Neuron (in vitro differentiated cells): Measurements from ENCODE around the gene FSTL3.
"Not testable (repeated sequence)": the region's sequence is repeated elsewhere in the genome, so short reads cannot be mapped to it uniquely, and the experiment has no call there.

ENCODE experiments used
- H2AFZ ChIP-seq: one replicate; pipeline ENCODE4 v1.6.1; 2013; ENCODE audit warnings: low read depth, mild to moderate bottlenecking, inconsistent platforms, low read length, moderate library complexity
- H3K27me3 ChIP-seq: one replicate; pipeline ENCODE4 v1.6.1; 2013; ENCODE audit warnings: low read length; ENCODE audit not compliant: insufficient read depth
- H3K36me3 ChIP-seq: one replicate; pipeline ENCODE4 v1.6.1; 2013; ENCODE audit warnings: low read length; ENCODE audit not compliant: insufficient read depth
- H3K4me1 ChIP-seq: one replicate; pipeline ENCODE4 v1.6.1; 2013; ENCODE audit warnings: low read length; ENCODE audit not compliant: insufficient read depth
- H3K4me3 ChIP-seq: 2 replicates; pipeline ENCODE4 v1.5.1; 2013; ENCODE audit warnings: mild to moderate bottlenecking, low read length, moderate library complexity
- H3K9me3 ChIP-seq: one replicate; pipeline ENCODE4 v1.6.1; 2013; ENCODE audit warnings: low read length

Gene FSTL3

DNA sequence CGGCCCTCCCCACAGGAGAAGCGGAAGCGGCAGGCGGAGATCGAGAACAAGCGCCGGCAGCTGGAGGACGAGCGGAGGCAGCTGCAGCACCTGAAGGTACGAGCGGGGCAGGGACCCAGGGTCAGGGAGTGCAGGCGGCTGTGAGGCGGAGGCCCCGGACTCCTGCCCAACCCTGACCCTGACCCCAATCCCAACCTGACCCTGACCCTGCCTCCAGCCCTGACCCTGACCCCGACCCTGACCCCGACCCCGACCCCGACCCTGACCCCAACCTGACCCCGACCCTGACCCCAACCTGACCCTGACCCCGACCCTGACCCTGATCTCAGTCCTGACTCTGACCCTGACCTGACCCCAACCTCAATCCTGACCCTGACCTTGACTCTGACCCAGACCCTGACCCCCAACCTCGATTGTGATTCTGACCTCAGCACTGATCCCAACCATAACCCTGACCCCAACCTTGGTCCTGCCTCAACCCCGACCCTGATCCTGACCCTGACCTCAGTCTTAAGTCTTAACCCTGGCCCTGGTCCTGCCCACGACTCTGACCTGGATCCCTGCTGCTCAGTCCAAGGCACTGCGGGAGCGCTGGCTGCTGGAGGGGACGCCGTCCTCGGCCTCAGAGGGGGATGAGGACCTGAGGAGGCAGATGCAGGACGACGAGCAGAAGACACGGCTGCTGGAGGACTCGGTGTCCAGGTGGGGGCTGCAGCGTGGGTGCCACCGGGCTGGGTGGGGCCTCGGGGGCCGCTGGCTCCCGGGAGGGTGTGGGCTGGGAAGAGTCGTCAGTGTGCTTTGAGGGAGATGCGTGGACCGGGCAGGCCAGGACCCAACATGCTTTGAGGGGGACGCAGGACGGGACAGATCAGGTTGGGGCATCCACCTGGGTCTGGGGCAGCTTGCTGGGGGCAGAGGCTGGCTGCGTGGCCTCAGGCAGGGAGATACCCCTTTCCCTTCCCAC is 51.1 kb downstream of the FSTL3 start:
- peaks cover 8% of the 10 kb centered on the region for H3K4me1 ChIP-seq
- no peak overlapping the region for H3K4me3 ChIP-seq
- peaks cover 26% of the 10 kb centered on the region for H3K36me3 ChIP-seq
- H3K27me3 ChIP-seq = no peaks in the 10 kb centered on the region
- H2AFZ ChIP-seq = no peak overlapping the region
- no peaks in the 10 kb centered on the region for H3K9me3 ChIP-seq

DNA sequence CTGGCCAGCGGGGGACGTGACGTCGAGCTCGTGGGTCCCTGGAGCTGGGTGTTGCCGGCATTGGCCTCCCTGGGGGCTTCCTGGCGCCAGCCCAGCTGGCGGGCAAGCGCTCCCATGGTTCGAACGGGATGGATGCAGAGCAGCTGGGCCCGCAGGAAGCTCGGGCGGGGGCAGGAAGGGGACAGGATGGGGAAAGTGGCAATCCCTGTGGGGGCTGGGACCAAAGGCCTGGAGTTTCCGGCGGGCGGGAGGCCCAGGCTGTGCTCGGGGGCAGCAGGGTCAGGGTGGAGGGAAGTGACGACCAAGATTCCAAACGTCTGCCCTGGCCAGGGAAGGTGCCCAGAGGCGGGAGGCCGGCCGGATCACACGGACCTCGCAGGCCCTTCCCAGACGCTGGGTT is 51.8 kb downstream of the FSTL3 start:
- H3K9me3 ChIP-seq = no peaks in the 10 kb centered on the region

DNA sequence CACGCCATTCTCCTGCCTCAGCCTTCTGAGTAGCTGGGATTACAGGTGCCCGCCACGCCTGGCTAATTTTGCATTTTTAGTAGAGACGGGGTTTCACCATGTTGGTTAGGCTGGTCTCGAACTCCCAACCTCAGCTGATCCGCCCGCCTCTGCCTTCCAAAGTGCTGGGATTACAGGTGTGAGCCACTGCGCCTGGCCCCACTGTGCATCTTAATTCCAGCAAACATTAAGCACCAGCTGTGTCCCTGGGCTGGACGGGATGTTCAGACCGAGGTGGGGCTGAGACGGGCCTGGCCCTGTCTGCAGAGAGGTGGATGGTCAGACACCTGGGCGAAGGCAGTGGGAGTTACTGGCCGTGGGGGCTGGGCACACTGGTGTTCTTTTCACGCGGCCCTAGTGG is 53.4 kb downstream of the FSTL3 start:
- not testable (repeated sequence) for H2AFZ ChIP-seq, H3K9me3 ChIP-seq
- peaks cover 30% of the 10 kb centered on the region for H3K36me3 ChIP-seq

More for the DNA sequence above, 51.8 kb downstream of the FSTL3 start:
- no peak overlapping the region for H2AFZ ChIP-seq
- H3K4me1 ChIP-seq = peaks cover 5% of the 10 kb centered on the region
- no peaks in the 10 kb centered on the region for H3K27me3 ChIP-seq
- no peak overlapping the region for H3K4me3 ChIP-seq
- H3K36me3 ChIP-seq = peaks cover 26% of the 10 kb centered on the region

DNA sequence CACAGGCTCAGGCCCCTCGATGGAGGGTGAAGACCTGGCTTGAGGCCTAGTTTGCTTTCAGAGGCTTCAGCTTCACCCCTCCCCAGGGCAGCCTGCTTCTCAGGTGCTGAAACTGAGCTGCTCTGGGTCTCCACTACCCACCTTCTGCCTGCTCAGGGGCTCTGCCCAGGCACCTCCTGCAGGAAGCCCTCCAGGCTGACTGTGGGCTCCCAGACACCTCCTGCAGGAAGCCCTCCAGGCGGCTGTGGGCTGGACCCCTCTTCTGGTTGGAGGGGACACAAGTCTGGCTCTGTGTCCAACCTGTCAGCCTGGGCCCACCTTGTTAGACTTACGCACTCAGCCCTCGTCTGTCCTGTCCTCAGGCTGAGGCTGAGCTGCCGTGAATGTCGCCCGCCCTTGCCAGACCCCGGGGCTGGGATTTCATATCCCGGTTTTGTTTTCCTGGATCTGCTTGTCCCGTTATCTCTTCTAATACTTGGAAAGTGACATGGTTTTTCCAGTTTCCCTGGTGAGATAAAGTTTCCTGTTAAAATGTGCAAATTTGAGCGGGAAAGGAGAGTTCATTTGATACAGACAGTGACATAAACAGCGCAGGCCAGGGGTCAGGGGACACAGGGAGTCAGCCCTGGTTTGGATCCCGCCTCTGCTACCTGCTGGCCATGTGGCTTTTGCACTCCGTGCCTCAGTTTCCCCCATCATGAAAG is 53.9 kb downstream of the FSTL3 start:
- Histone ChIP-seq H3K36me3 (peaks cover 30% of the 10 kb centered on the region), H3K27me3 (no peaks in the 10 kb centered on the region), H3K9me3 (no peaks in the 10 kb centered on the region), H3K4me1 (no peaks in the 10 kb centered on the region), H3K4me3 (no peak overlapping the region), H2AFZ (no peak overlapping the region)

More for the DNA sequence above, 53.4 kb downstream of the FSTL3 start:
- H3K4me1 ChIP-seq, H3K4me3 ChIP-seq, H3K27me3 ChIP-seq: not testable (repeated sequence)

DNA sequence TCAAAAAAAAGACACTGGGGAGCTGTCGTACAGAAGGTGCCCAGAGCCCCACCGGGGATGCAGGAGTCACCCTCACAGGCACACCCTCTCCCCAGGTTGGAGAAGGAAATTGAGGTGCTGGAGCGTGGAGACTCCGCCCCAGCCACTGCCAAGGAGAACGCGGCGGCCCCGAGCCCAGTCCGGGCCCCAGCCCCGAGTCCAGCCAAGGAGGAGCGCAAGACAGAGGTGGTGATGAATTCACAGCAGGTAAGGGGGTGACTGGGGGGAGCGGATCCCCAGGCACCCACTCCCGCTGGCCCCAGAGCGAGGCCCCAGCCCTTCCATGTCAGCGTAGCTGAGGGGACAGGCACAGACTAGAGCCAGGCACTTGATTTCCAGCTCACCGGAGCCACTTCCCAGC is 54.8 kb downstream of the FSTL3 start:
- H3K4me1 ChIP-seq = no peaks in the 10 kb centered on the region
- no peaks in the 10 kb centered on the region for H3K9me3 ChIP-seq
- H3K4me3 ChIP-seq = no peak overlapping the region
- no peaks in the 10 kb centered on the region for H3K27me3 ChIP-seq
- H3K36me3 ChIP-seq = peaks cover 33% of the 10 kb centered on the region
- no peak overlapping the region for H2AFZ ChIP-seq

DNA sequence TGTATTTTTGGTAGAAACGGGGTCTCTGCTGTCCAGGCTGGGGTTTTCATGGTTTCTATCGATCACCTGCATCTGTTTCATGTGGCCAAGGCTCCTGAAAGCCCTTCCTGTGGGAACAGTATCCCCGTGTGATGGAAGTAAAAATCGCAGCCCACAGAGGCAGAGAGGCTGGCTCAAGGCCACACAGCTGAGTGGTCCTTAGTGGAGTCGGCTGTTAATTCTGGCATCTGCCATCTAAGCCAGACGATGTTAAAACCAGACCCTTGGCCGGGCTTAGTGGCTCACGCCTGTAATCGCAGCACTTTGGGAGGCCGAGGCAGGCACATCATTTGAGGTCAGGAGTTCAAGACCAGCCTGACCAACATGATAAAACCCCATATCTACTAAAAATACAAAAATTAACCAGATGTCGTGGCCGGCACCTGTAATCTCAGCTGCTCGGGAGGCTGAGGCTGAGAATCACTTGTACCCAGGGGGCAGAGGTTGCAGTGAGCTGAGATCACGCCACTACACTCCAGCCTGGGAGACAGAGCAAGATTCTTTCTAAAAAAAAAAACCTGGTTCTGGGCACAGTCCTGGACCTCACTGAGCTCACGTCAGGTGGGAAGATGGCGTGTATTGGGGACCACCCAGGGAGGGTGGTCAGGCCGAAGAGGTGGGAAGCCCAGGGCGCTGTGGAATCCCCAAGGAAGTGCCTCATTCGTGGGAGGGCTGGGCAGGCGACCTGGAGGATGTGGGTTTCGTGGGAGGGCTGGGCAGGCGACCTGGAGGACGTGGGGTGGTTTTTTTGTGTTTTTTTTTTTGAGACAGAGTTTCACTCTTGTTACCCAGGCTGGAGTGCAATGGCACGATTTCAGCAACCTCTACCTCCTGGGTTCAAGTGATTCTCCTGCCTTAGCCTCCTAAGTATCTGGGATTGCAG is 56.2 kb downstream of the FSTL3 start:
- Histone ChIP-seq H3K4me3 (no peak overlapping the region), H3K27me3 (no peaks in the 10 kb centered on the region), H2AFZ (no peak overlapping the region), H3K36me3 (peaks cover 37% of the 10 kb centered on the region), H3K4me1 (no peaks in the 10 kb centered on the region), H3K9me3 (no peaks in the 10 kb centered on the region)
